ENCODE data around the gene KCNT1. TPM values are rescaled to one million over a fixed set of nuclear protein-coding genes. Genes with fewer than 3 reads are reported as not detected.
A peak's percentile ranks its signal among the peaks of the same experiment; 100 is the strongest.

KCNT1 gene
- total RNA-seq, 2 donors from 2014 or later, result 0.08 TPM; not detected in 1

DNA sequence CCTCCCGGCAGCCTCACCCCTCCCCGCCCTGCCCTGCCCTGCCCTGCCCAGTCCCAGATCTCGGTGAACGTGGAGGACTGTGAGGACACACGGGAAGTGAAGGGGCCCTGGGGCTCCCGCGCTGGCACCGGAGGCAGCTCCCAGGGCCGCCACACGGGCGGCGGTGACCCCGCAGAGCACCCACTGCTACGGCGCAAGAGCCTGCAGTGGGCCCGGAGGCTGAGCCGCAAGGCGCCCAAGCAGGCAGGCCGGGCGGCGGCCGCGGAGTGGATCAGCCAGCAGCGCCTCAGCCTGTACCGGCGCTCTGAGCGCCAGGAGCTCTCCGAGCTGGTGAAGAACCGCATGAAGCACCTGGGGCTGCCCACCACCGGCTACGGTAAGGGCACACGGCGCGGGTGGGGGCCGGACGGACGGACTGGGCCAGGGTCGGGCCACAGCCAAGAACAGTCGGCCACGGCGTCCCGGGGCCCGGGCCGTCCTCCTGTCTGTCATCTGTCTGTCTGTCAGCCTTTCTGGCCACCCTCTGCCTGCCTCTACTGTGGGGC, 84.2 kb downstream of the KCNT1 start:
- no peaks in the 10 kb centered on the region for H3K4me1 ChIP-seq
- H3K27ac ChIP-seq, result no peak overlapping the region
- no peaks in the 10 kb centered on the region for H3K36me3 ChIP-seq
- DNase-seq, result no peak
- no peaks in the 10 kb centered on the region for H3K9me3 ChIP-seq
- intact Hi-C loops (cut with DNase I), result no loop called here
- TF ChIP-seq, protein P1, sequence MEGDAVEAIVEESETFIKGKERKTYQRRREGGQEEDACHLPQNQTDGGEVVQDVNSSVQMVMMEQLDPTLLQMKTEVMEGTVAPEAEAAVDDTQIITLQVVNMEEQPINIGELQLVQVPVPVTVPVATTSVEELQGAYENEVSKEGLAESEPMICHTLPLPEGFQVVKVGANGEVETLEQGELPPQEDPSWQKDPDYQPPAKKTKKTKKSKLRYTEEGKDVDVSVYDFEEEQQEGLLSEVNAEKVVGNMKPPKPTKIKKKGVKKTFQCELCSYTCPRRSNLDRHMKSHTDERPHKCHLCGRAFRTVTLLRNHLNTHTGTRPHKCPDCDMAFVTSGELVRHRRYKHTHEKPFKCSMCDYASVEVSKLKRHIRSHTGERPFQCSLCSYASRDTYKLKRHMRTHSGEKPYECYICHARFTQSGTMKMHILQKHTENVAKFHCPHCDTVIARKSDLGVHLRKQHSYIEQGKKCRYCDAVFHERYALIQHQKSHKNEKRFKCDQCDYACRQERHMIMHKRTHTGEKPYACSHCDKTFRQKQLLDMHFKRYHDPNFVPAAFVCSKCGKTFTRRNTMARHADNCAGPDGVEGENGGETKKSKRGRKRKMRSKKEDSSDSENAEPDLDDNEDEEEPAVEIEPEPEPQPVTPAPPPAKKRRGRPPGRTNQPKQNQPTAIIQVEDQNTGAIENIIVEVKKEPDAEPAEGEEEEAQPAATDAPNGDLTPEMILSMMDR (IDR thresholded peaks at IDR 0.05), result no peak
- H3K27me3 ChIP-seq, result no peaks in the 10 kb centered on the region
- no peak overlapping the region for H3K9ac ChIP-seq (ENCODE audit: low read depth in 2 of 2, low read length in 2 of 2)
- no peak overlapping the region for H3K4me3 ChIP-seq

DNA sequence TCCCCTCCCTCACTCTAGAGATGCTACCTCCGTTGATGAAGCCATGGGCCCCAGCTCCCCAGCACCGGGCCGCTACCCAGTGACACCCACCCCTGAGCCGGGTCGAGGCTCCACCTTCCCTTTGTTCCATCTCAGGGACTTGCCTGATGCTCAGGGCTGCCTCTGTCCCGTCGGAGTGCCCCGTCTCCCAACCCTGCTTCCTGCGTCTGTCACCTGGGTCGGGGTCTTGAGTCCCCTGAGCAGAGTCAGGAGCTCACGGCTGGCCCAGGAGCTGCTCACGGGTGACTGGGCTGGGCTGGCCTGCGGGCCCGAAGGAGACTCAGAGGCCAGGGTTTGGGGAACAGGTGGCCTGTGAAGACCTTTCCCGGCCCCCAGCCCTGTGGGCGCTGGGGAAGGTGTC, 85.3 kb downstream of the KCNT1 start:
- H3K9ac ChIP-seq (ENCODE audit: low read depth in 2 of 2, low read length in 2 of 2), result no peak overlapping the region
- no peak overlapping the region for H3K27ac ChIP-seq
- no peaks in the 10 kb centered on the region for H3K27me3 ChIP-seq
- no peak for DNase-seq
- no peaks in the 10 kb centered on the region for H3K4me1 ChIP-seq
- TF ChIP-seq, protein P1 (IDR thresholded peaks at IDR 0.05), result no peak
- no peaks in the 10 kb centered on the region for H3K9me3 ChIP-seq
- H3K36me3 ChIP-seq, result no peaks in the 10 kb centered on the region
- intact Hi-C loops (cut with DNase I), result no loop called here
- H3K4me3 ChIP-seq, result no peak overlapping the region

DNA sequence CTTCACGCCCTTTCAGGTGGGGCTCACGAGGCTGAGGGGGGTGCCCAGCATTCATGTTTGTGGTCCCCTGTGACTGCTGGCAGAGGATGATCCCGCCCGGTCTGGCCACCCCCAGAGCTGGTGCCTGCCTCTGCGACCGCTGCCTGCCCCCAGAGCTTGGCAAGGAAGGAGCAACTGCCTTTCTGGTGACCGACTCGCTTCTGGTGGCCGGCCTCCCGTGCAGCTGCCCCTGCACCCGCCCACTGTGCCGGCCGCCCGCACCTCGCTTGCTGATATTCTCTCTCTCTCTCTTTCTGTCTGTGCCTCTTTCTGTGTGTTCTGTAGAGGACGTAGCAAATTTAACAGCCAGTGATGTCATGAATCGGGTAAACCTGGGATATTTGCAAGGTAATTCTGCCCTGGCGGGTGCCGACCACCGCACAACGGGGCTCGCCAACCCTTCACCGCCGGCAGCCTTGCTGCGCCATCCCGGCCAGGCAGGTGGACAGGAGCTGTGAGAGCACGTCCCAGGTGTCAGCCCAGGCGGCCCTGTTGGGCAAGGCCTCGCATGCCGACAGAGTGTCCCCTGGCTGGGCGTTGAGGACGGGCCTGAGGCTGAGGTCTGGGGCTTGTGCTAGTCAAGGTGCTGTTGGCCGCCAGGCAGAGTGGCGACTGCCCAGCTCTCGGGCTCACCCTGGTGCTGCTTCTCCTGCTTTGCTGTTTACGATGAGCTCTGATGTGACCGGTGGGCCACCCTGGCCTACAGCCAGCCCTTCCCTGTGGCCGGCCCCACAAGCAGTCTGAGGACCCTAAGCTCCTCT, 86.0 kb downstream of the KCNT1 start:
- Histone ChIP-seq H3K36me3 (no peaks in the 10 kb centered on the region), H3K4me3 (no peak overlapping the region), H3K9me3 (no peaks in the 10 kb centered on the region), H3K4me1 (no peaks in the 10 kb centered on the region), H3K9ac (ENCODE audit: low read depth in 2 of 2, low read length in 2 of 2) (no peak overlapping the region), H3K27me3 (no peaks in the 10 kb centered on the region), H3K27ac (no peak overlapping the region)
- TF ChIP-seq, protein P1 (IDR thresholded peaks at IDR 0.05), result no peak
- DNase-seq, result no peak
- intact Hi-C loops (cut with DNase I), result no loop called here

DNA sequence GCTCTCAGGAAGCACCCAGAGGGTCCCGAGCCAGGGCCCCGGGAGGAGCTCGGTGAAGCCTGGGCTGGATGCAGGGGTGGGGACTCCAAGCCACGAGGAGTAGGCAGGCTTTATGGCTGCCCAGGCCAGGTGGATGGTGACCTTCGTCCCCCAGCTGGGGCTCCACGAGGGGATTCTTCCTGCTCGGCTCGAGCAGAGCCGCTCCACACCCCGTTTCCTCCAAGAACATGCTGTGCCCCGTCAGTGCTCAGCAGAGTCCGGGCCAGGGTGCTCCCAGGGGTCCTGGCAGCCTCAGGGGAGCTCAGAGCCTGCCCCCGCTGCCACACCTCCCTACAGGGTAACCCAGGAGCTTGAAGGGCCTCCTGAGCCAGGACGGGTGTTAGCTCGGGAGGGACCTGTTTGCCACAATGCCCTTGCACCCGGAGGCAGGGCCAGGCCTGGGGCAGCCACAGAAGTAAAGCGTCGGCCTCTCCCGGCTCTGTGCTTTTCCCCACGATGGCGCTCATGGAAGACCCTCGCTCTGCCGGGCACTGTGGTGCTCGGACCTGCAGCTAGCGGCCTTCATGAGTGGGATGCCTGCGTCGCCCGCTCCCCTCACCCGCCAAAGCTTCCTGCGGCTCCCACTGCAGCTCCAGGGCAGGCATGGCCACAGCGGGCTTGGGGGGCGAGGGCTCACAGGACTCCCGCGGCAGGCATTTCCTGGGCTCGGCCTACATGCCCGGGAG, 86.8 kb downstream of the KCNT1 start:
- no peaks in the 10 kb centered on the region for H3K36me3 ChIP-seq
- no peak overlapping the region for H3K9ac ChIP-seq (ENCODE audit: low read depth in 2 of 2, low read length in 2 of 2)
- H3K4me1 ChIP-seq, result no peaks in the 10 kb centered on the region
- intact Hi-C loops (cut with DNase I), result no loop called here
- no peak overlapping the region for H3K27ac ChIP-seq
- H3K4me3 ChIP-seq, result no peak overlapping the region
- no peaks in the 10 kb centered on the region for H3K9me3 ChIP-seq
- H3K27me3 ChIP-seq, result no peaks in the 10 kb centered on the region
- DNase-seq, result peak; percentile 27
- TF ChIP-seq, protein P1 (IDR thresholded peaks at IDR 0.05), result no peak

DNA sequence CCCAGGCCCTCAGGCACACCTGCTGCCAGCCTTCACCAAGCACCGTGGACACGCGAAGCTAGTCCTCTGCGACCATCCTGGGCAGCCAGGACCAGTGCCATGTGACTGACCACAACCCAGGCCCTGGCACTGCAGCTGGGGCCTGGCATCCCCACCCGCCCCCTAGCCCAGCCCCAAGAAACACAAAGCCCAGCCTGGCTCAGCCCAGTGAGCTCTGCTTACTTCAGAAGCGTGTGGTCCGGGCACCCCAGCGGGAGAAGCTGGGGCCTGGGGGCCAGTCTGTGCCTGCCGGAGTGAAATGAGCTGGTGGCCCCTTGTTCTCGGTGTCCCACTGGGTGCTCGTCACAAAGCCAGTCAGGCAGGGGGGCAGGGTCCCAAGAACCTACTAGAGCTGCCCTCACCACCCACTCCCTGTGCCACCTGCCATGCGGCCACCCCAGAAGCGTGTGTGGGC, 87.9 kb downstream of the KCNT1 start:
- TF ChIP-seq, protein P1 (IDR thresholded peaks at IDR 0.05), result no peak
- H3K4me3 ChIP-seq, result no peak overlapping the region
- intact Hi-C loops (cut with DNase I), result no loop called here

More for the DNA sequence above, 87.9 kb downstream of the KCNT1 start:
- Histone ChIP-seq H3K27me3 (no peaks in the 10 kb centered on the region), H3K9me3 (no peaks in the 10 kb centered on the region), H3K4me1 (no peaks in the 10 kb centered on the region), H3K9ac (ENCODE audit: low read depth in 2 of 2, low read length in 2 of 2) (no peak overlapping the region), H3K27ac (no peak overlapping the region), H3K36me3 (no peaks in the 10 kb centered on the region)
- no peak for DNase-seq

Measured in colonic mucosa (tissue), 4 donors.